Left ventricle myocardium superior (tissue), 1 donor: ENCODE data around the gene ONECUT3. TPM values are rescaled to one million over a fixed set of nuclear protein-coding genes. Genes with fewer than 3 reads are reported as not detected.
"Not testable (repeated sequence)": the region's sequence is repeated elsewhere in the genome, so short reads cannot be mapped to it uniquely, and the experiment has no call there.

Experiments
- ATAC-seq: fragments of 200-7000 bp; cut with Tn5 transposase; one replicate; pipeline ENCODE4 v1.9.1; 2020; ENCODE audit warnings: mild to moderate bottlenecking, moderate library complexity
- DNase-seq: peaks from one replicate; pipeline ENCODE4 v3.0.0-alpha.2; 2020
- intact Hi-C: fragments of 100-400 bp; cut with micrococcal nuclease; formaldehyde crosslinking; loops from one replicate; pipeline ENCODE4 v1.11.0; 2022
- total RNA-seq: library from RNA; stranded (reverse); fragmentation: NEBNext Ultra II Directional; extraction: Animal tissue kit (Norgen Biotek cat#: 25700); gene quantifications from one replicate; pipeline ENCODE4 v1.2.1, GENCODE V29; 2021
- donor health status: DM: no; HTN: yes; CAD: no; lungs with severe emphysema.

Gene ONECUT3
- total RNA-seq, 1 donor from 2014 or later, result not detected

DNA sequence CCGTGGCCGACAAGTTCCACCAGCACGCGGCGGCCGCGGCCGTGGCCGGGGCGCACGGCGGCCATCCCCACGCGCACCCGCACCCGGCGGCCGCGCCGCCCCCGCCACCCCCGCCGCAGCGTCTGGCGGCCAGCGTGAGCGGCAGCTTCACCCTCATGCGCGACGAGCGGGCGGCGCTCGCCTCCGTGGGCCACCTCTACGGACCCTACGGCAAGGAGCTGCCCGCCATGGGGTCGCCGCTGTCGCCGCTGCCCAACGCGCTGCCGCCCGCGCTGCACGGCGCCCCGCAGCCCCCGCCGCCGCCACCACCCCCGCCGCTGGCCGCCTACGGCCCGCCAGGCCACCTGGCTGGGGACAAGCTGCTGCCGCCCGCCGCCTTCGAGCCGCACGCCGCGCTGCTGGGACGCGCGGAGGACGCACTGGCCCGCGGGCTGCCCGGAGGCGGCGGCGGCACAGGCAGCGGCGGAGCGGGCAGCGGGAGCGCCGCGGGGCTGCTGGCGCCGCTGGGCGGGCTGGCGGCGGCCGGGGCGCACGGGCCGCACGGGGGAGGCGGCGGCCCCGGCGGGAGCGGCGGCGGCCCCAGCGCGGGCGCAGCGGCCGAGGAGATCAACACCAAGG lies 821 bp downstream of the ONECUT3 start:
- ATAC-seq (no peak), DNase-seq (no peak)
- intact Hi-C loops, result no loop called here

DNA sequence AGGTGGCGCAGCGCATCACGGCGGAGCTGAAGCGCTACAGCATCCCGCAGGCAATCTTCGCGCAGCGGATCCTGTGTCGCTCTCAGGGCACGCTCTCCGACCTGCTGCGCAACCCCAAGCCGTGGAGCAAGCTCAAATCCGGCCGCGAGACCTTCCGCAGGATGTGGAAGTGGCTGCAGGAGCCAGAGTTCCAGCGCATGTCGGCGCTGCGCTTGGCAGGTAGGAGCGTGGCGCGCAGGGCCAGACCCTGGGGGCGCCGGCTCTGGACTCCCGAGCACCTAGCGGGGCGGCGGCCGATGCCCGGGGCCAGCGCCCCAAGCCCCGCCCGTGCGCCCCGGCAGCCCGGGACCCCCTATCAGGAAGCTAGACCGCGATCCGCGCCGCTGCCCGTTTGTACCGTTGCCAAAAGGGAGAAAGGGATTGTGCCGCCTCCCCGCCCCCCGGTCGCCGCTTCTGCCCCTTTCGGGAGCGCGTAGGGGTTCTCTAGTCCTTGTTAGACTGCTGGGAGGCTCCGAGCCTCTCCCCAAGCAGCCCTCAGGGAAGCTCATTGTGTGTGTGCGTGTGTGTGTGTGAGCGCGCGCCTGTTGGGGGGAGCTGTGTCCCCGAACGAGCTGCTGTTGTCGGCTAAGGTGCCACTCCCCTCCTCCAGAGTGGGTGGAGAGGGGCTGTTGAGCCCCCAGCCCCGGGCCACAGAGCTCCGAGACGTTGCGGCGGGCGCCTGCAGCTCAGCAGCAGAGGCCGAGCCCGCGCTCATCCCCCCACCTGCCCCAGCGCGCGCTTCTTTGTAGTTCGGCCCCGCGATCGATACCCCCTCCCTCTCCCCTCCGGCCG lies 1.5 kb downstream of the ONECUT3 start:
- DNase-seq (no peak), ATAC-seq (no peak)
- intact Hi-C loops, result no loop called here

DNA sequence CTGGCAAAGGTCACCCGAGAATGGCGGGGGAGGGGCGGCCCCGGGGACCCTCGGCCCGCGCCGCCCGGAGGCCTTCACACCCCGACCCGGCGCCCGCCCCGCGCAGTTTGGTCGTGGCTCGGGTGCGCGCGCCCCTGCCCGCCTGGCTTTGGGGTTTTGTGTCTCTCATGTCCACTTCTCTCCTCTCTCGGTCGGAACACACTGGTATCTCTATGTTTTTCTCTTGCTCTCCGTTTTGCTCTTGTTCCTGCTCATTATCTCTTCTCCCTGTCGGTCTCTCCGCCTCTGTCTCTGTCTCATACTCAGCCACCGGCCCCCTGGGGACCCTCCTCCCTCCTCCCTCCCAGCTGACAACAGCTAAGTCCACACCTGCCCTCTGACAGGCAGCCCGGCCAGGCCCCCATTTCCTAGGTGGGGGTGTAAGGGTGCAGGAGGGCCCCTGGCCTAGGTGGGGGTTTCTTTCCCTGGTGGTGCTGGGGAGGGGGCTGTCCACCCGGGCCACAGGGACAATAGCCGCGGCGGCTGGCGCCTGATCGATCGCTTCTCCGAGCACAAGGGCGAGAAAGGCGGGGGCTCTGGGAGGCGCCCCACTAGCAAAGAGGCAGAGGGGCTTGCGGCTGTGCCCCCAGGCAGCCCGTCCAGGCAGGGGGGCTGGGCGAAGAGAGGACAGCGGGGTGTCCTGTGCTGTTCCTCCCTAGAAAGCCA lies 2.3 kb downstream of the ONECUT3 start:
- ATAC-seq (no peak), DNase-seq (no peak)
- intact Hi-C loops, result no loop called here

DNA sequence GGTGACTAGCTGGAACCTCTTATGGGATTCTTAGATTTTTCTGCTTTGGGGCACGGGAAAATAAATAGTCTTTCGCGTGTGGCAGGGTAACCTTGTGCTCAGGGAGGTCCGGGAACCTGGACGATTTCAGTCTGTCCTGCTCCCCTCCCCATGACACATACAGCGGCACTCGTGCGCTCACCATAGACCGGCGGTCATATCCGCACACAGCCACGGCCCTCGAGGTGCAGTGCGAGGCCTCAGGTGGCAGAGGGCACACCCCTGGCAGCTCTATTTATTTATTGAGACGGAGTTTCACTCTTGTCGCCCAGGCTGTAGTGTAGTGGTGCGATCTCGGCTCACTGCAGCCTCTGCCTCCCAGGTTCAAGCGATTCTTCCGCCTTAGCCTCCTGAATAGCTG lies 3.0 kb downstream of the ONECUT3 start:
- DNase-seq (no peak), ATAC-seq (no peak)
- intact Hi-C loops, result no loop called here

DNA sequence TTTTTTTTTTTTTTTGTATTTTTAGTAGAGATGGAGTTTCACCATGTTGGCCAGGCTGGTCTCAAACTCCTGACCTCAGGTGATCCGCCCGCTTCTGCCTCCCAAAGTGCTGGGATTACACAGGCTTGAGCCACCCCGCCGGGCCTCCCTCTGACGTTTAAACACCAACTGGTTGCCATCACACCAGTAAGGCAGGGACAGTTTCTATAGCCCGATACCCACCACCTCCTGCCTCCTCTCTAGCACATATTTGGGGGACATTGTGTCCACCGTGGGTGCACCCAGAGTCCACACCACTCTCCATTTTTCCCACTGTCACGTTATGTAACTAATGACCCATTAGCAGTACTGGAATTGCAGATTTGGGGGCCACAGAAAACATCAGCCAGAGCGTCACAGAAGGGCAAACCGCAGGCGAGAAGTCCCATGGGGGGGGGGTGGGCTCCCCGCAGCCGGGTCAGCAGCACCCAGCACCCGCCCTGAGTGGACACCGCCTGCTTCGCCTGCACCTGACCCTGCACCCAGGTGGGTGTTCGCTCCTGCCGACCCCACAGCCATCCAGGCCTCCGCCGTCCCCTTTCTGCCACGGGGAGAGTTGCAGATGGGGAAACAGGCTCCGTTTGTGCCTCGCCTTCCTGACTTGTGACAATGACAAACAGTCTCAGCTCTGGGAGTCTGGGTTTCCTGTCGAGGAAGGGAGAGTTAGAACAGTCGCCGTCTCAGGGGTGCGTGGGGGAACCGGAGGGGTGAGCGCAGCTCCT lies 3.6 kb downstream of the ONECUT3 start:
- DNase-seq (no peak), ATAC-seq (no peak)
- intact Hi-C loops, result no loop called here

DNA sequence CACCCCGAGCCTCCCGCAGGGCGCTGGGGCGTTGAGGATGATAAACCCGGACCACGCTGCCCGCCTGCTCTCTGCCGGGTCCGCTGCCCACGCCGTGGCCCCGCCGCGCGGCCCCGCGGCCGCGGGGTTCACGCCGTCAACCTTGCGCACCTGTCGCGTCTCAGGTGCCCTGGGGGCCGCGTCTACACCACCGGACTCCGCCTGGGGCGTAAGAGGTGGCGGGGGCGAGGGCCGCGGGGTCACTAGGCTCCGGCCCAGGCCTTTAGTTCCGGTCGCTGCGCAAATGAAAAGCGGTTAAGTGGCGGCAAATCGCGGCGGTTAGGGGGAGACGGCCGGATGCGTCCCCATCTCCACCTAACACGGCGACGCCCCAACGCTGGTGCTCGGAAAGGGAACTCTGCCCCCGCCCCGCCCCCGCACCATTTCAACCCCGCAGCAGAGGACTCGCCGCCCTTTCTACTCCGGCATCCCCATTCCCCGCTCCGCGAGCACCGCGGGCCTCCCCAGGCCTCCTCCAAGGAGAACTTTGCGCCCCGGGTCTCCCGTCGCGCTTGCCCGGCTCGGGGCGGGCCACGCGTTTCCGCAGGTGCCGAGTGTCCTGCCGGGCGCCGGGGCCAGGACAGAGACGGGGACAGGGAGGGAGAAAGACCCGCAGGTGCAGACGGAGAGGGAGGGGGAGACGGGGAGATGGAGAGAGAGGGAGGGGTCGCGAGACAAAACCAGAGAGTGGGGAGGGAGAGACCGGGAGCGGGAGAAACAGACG lies 4.3 kb downstream of the ONECUT3 start:
- ATAC-seq (no peak), DNase-seq (no peak)
- intact Hi-C loops, result no loop called here

DNA sequence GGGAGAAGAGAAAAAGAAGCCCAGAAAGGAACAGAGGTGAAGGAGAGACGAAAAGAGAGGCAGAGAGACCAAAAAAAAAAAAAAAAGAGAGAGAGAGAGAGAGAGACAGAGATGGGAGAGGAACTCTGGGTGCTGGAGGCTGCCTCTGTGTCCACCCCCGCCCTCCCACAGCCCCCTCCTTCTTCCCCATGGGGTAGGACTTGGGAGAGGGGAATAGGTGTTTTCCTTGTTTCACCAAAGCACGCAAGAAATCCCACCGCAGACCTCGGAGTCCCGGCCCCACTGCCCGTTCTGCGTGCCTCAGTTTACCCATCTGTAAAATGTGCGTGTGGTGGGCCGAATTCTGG lies 4.9 kb downstream of the ONECUT3 start:
- intact Hi-C loops, result no loop called here
- no peak for DNase-seq
- no peak for ATAC-seq

DNA sequence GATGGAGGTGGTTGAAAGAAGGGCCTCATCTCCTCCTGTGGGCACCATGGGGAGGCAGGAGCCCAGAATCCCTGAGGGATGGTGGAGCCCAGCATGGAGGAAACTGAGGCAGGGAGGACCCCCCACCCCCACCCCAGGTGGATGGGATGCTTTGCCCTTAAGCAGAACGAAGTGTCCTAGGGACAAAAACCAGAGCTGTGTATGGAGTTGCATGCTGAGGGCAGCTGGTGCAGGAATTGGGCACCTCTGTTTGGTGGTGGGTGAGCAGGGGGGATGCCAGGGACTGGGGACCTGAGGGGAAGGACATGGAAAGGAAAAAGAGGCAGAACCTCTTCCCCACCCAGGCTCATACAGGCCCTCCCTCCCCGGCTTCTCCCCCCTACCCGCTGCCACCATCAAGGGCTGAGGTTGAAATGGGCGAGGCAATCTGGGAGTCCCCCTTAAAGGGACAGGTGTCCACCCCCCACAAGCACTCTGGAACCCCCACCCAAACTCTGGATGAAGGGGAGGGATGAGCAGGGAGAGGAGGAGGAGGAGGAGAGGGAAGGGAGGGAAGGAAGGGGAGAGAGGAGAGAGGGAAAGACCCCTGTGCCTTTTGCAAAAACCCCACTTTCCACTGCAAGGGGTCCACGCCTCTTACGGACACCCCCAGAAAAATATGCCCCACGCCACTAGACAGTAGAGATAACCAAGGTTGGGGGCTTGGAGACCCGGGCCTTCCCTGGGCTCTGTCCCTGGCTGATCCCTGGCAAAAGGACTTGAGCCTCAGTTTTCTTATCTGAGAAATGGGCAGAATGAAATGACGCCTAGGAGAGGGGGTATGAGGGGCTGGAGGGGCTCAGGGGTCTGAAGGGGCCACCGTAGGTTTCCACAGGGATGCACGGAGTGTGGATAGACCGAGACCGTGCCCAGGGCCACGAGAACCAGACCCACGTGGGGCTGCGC lies 5.9 kb downstream of the ONECUT3 start:
- DNase-seq (no peak), ATAC-seq (no peak)
- intact Hi-C loops, result no loop called here

DNA sequence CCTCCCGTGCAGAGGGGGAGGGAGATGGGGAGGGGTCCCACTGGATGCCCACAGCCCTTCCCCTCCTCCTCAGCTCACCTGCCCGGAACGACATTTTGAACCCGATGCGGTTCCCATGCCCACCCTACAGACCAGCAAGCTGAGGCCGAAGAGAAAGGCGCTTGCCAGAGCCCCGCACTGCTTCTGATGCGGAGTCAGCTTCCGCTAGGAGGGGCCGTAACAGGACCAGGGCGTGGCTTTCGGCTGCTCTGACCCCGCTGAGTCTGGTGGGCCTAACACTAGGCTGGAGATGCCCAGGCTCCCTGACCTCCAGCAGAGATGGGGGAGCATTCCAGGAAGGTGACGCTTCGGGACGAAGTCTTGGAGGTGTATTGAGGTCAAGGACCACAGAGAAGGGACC lies 6.7 kb downstream of the ONECUT3 start:
- no peak for ATAC-seq
- intact Hi-C loops, result no loop called here
- peak; percentile 20 for DNase-seq

DNA sequence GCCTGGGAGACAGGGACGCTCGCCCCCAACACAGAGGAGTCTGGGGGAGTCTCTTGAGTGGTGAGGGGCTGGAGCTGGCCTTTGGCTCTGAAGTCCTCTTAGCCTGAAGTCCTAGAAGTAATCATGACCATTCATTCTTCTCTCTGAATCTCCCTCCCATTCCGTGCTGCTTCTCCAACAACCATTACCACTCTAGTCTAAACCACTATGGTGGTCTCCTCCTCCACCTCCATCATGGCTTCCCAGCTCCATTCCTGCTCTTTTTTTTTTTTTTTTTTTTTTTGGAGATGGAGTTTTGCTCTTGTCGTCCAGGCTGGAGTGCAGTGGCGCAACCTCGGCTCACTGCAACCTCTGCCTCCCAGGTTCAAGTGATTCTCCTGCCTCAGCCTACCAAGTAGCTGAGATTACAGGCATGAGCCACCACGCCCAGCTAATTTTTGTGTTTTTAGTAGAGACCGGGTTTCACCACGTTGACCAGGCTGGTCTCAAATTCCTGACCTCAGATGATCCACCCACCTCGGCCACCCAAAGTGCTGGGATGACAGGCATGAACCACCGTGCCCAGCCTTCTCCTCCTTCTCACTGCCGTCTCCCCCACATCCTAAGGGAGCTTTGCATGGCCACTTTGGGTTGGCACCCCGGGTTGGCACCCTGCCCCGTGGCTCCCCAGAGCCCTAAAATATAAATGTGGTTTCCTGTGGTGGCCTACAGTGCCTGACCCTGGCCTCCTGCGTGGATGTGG lies 7.7 kb downstream of the ONECUT3 start:
- ATAC-seq, DNase-seq, intact Hi-C loops: not testable (repeated sequence)

DNA sequence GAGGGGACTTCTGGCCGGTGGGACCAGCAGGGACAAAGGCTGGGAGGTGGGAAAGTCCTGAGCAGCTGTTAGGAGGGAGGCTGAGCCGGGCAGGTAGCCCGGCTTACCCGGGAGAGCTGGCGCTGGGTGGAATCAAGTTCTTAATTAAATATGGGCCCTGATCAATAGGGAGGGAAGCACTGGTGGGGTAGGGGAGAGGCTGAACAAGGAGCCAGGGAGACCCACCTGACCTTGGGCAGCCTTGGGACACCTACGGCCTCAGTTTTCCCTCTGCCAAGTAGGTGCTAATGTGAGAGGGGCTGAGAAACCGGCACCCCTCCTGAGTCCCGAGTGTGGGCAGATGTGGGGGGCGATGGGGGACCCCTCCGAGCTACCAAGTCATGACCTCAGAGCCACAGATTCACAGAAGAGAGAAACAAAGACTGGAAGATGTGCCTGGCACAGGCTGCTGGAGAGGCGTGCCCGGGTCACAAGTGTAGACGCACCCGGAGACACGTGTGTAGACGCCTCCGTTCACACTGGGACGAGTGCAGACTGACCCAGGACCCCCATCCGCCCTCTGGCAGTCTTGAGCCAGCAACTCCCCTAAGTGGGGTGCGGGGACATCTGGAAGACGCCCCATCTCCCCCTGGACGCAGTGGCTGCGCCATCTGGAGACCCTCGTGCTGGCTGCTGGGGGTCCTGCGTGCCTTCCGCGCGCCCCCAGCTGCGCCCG lies 8.4 kb downstream of the ONECUT3 start:
- intact Hi-C loops, result no loop called here
- ATAC-seq (no peak), DNase-seq (no peak)

DNA sequence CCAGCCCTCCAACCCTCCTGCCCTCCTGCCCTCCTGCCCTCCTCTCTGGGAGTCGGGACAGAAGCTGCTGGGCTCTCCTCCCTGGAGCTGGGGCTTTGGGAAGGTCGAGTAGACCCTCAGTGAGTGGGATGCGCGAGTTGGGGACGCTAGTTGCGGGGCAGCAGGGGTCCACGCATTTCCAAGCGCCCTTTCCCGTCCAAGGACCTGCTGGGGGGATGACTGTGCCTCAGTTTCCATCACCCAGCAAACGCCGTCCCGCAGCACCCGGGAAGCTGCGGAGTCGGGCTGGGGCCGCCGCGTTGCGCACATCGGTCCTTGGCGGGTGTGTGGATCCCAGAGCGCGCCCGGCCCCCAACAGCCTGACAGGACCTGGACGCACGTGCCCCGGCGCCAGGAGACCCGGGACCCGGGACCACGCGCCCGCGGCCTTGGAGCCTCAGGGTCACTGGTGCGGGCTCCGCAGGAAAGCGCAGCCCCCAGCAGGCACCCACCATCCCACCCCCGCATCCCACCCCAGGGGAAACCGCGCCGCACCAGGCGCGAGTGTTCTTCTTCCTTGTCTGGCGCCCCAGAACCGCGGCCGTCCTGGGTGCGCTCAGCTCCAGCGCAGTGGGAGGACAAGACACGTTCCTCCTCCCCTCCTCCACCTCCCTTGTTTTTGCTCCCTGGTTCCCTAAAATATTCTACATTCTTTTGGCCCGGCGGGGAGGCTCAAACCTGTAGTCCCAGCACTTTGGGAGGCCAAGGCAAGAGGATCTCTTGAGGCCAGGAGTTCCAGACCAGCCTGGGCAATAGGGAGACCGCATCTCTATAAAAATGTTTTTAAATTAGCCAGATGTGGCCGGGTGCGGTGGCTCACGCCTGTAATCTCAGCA lies 9.2 kb downstream of the ONECUT3 start:
- peak; percentile 20 for DNase-seq
- no peak for ATAC-seq
- intact Hi-C loops, result no loop called here

DNA sequence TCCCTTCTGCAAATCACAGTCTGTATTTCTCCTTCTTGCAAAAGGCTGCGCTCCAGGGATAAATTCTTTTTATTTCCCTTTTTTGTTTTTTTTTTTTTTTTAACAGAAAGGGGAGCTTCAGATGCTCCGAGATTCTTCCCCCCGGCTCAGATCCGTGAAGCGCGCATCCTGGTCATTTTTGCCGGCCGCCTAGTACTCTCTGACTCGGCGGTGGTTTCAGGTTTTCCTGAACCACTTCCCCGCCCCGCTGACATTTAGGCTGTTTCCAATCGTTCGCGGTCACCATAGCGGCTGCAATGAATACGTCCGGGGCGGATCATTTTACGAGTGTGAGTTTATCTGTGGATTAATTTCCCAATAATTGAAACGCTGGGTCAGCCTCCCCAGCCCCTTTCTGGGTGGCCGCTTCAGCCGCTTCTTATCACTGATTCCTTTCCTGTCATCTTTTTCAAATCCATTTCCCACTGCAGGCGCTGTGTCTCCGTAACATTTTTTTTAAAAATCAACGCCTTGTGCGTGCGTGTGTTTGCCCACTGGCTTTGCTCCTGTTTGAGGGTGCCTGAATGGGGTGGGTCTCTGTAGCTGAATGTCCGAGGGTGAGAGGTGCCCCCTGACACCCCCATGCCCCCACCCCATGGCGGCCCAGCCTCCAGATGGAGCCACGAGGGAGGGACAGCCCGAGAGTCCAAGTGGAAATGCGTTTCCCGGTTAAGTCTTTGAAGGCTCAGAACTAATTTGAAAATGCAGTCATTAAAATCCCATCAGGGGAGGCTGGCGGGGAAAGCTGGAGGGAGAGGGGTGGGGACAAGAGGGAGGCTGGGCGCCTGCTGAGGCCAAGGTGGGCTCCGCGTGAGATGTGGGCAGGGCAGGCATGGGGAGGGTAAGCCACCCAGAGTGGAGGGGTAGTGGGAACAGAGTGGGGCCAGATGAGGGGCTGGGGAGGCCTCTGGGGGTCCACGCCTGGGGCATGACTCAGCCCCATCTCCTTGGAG lies 10.6 kb downstream of the ONECUT3 start:
- intact Hi-C loops, result no loop called here
- DNase-seq (no peak), ATAC-seq (no peak)

DNA sequence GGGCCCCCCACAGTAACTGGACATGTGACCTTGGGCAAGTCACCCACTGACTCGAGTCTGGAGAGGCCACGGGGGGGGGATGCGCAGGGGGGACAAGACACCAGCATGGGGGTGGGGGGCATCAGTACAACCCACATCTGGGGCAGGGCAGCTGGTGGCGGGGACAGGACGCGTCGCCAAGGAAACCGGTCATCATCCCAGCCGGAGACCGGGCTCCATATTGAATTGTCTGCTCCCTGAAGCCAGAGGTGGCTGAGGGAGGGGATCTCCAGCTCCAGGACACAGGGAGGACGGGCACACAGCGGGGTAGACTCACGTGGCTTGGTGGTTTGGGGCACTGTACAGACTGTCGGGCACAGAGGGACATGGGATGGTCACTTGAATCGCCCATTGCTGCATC lies 11.4 kb downstream of the ONECUT3 start:
- DNase-seq (no peak), ATAC-seq (no peak)
- intact Hi-C loops, result no loop called here
